NCI-H82 treated with DMSO at 0.1 percent for 48 hours (cell line): Measurements from ENCODE around the gene CBFA2T3.
"Not testable (repeated sequence)": the region's sequence is repeated elsewhere in the genome, so short reads cannot be mapped to it uniquely, and the experiment has no call there.

Experiments
- DNase-seq: peaks from one replicate; lab custom pipeline; 2025; ENCODE audit not compliant: unreplicated experiment; lab: John Stamatoyannopoulos, UW

Gene CBFA2T3

DNA sequence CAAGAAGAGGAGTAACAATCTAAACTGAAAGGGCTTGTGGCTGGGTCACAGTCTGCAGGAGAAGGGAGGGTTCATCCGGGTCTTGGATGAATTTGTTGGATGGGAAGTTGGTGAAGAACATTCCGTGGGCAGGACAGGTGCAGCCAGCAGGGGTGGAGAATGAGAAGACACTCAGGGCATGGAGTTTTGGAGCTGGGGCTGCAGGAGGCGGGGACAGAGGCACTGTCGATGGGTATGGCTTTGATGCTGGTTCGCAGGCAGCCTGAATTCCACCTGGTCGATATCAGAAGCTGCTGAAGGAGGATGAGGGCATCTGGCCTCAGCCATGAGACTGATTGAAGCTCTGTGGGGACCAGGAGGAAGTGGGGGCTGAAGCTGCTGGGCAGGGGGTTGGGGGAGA is 36.1 kb upstream of the CBFA2T3 start:
- DNase-seq = no peak

- DNase-seq = no peak
These were observed 35.6 kb upstream of the CBFA2T3 start for GRCh38 chr16:89012622-89012995.

GRCh38 chr16:89011909-89012621 is 35.1 kb upstream of the CBFA2T3 start:
- DNase-seq = no peak

DNA sequence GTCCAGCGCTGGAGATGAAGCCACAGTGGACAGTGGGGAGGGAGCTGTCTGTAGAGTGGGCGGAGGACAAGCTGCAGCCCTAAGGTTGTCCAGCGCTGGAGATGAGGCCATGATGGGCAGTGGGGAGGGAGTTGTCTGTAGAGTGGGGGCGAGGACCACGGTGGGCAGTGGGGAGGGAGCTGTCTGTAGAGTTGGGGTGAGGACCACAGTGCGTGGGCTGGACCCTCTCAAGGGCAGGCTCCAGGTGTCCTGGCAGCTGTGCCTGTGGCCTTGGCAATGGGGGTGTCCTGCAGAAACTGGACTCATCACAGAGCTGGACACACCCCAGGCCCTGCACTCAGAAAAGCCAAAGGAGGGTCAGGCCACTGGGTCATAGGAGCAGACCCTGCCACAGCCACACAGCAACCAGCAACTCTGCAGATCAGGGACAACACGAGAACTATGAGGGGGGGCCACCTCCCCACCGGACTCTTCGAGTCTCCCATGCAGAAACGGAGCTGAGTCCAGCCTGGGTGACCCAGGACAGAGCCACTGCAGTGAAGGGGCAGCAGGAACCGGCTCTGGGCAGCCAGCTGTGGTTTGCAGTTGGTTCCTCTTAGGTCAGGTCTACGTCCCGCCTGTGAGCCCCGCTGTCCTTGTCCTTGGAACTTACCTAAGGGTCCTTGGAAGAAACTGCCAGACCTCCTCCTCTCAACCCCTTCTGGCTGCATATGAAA is 33.4 kb upstream of the CBFA2T3 start:
- no peak for DNase-seq

GRCh38 chr16:89009343-89010209 is 32.6 kb upstream of the CBFA2T3 start:
- DNase-seq = no peak

DNA sequence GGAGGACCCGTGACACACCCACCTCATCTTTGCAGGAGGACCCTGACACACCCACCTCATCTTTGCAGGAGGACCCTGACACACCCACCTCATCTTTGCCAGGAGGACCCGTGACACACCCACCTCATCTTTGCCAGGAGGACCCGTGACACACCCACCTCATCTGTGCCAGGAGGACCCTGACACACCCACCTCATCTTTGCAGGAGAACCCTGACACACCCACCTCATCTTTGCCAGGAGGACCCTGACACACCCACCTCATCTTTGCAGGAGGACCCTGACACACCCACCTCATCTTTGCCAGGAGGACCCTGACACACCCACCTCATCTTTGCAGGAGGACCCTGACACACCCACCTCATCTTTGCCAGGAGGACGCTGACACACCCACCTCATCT is 31.8 kb upstream of the CBFA2T3 start:
- not testable (repeated sequence) for DNase-seq

DNA sequence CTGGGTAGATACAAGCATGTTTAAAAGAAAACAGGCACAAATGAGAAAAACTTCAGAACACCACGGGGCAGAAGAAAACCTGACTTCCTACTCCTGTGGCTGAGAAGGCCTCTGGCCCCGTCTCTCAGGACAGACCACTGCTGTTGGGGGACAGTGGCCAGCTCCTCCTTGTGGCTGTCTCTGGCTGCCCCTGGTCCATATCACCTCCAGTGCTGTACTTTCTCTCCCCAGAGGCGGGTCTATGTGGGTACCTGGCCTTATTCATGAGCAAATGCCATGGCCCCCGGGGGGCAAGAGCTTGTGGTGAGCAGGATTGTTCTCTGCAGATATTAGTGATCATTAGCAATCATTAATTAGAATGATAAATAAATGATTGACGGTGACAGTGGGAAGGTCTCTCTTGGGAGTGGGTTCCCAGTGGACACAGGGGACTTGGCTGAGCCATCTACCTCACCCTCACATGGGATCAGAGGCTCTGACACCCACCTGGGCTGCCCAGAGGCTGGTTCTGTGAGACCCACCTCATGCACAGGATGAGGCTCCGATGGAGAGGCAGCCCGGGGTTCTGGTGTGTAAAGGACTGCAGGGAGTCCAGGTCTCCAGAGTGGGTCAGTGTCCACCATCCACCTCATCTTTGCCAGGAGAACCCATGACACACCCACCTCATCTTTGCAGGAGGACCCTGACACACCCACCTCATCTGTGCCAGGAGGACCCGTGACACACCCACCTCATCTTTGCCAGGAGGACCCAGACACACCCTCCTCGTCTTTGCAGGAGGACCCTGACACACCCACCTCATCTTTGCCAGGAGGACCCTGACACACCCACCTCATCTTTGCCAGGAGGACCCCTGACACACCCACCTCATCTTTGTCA is 30.6 kb upstream of the CBFA2T3 start:
- no peak for DNase-seq

DNA sequence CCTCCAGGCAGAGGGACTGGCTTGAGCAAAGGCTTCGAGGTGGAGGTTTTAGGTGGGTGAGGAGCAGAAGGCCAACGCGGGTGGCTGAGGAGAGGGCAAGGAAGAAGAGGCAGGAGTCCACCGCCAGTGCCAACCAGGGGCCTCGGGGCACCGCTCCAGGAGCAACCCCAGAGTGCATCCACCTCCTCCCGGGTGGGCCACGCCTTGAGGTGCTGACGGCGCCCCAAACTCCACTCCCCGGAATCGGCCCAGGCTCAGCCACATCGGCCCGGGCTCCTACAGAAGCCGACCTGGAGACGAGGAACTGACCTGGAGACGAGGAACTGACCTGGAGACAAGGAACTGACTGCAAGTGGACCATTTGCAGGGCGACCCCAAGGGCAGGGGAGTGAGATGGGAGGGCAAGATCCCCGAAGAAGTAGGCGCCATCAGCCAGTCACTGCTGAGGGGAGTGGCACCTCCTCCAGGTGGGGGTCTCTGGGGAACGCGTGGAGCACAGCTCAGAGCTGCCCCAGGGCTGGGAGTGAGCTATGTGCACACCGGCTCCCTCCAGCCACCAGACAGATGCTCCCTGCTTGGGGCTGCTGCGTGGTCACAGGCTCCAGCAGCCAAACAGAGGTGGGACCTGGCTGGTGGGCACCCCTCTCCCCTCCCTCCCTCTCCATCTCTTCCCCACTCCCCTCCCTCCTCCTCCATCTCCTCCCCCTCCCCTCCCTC is 29.2 kb upstream of the CBFA2T3 start:
- no peak for DNase-seq

GRCh38 chr16:89005201-89006035 is 28.4 kb upstream of the CBFA2T3 start:
- DNase-seq = no peak

GRCh38 chr16:89004209-89004831 is 27.3 kb upstream of the CBFA2T3 start:
- peak; percentile 34 for DNase-seq

- DNase-seq = no peak
These were observed 26.8 kb upstream of the CBFA2T3 start for GRCh38 chr16:89003831-89004208.

DNA sequence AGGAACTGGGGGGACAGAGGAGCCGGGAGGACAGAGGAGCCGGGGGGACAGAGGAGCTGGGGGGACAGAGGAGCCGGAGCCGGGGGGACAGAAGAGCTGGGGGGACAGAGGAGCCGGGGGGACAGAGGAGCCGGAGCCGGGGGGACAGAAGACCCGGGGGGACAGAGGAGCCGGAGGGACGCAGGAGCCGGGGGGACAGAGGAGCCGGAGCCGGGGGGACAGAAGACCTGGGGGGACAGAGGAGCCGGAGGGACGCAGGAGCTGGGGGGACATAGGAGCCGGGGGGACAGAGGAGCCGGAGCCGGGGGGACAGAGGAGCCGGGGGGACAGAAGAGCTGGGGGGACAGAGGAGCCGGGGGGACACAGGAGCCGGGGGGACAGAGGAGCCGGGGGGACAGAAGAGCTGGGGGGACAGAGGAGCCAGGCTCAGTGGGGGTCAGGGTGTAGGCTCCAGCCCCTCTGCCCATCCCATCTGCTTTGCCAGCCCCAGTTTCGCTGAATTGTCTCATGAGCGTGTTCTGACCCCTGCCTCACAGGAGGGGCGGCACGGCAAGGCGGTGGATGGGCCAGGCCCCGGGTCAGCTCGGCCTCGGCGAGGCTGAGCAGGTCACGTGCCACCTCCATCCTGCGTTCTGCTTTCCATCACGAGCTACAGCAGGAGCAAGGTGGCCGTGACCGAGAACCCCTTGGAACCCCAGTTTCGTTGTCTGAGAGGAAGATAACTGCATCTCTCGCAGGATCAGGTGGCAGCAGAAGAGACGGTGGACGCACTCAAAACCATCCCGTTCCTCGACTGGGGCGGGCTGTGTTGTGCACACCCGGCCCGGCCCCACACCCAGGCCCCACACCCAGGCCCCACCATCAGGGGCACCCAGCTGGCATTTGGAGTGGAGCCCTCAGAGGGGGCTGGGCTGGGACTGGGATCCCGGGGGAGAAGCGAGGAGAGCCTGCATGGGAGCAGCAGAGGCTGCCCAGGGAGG is 26.1 kb upstream of the CBFA2T3 start:
- DNase-seq = no peak

DNA sequence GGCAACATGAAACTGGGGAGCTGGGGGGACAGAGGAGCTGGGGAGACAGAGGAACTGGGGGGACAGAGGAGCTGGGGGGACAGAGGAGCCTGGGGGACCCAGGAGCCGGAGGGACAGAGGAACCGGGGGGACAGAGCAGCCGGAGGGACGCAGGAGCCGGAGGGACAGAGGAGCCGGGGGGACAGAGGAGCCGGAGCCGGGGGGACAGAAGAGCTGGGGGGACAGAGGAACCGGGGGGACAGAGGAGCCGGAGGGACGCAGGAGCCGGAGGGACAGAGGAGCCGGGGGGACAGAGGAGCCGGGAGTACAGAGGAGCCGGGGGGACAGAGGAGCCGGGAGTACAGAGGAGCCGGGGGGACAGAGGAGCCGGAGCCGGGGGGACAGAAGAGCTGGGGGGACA is 25.1 kb upstream of the CBFA2T3 start:
- DNase-seq = not testable (repeated sequence)

DNA sequence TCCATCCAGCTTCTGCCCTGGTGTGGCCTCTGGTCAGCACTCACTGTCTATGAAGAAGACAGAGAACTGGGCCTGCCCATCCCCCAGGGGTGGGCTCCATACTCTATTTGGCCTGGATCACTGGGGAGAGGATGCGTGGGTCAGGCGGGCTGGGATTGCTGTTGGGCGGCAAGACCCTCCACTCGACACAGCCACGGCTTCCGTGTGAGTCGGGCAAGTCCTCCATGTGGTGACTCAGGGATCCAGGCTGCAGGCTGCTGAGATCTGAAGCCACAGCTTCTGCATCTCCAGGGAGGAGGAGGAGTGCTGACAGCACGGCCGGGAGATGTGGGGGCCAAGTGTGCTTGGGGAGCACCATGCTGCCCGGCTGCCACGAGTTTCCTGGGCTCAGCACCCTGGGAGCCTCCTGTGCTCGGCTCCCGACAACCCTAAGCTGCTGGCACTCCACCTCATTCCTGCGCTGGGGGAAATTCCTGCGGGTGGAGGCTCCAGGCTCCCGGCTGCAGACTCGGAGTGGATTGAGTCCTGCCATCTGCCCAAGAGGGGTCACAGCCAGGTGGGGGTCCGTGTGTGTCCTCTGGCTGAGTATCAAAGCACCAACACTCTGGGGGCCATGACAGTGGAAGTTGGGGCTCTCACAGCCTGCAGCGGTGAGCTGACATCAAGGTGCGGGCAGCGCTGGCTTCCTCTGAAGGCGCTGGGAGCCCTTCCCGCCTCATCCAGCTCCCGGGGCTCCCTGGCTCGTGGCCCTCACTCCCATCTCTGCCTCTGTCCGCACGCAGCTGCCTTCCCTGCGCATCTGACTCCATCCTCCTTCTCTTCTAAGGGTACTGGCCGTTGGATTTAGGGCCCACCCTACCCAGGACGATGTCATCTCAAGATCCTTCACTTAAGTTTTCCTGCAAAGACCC is 24.4 kb upstream of the CBFA2T3 start:
- no peak for DNase-seq

DNA sequence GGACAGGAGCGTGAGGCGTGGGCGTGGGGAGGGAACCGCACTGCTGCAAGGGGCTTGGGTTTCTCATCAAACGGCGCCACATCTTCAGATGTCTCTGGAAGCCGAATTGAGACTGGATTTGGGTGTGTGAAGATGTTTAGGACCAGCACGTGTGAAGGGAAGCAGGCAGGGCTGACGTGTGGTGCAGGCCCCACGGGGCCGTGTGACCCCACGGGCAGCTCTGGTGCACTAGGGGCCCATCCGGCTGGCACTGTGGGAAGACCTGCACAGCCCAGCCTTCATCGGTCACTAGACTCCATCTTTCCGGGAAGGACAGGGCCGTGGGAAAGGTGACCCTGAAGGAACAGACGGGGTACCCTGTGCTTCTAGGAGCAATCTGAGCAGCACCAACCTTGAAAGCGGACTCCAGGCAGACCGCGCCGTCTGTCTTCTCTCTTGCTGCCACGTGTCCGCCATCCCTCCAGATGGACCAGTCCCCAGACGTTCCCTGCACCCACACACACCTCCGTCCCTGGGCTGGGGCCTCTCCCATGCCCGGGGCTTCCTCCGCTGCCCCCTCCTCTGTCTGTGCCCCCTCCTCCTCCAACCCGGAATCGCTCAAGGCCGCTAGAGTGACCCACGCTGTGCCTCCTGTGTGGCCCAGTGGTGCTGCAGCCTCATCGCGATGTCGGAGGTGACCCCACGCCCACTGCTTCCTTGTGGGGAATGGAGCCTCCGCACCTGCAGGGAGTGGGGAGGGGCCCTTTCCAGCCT is 23.4 kb upstream of the CBFA2T3 start:
- no peak for DNase-seq
